Suppressor macrophage treated with lipopolysaccharide for 4 hours (primary cell): ENCODE results near the gene ASAP3.

Experiments used
- DNase-seq: peaks from one replicate; pipeline ENCODE4 v3.0.0-alpha.2; 2020

The ASAP3 gene

DNA sequence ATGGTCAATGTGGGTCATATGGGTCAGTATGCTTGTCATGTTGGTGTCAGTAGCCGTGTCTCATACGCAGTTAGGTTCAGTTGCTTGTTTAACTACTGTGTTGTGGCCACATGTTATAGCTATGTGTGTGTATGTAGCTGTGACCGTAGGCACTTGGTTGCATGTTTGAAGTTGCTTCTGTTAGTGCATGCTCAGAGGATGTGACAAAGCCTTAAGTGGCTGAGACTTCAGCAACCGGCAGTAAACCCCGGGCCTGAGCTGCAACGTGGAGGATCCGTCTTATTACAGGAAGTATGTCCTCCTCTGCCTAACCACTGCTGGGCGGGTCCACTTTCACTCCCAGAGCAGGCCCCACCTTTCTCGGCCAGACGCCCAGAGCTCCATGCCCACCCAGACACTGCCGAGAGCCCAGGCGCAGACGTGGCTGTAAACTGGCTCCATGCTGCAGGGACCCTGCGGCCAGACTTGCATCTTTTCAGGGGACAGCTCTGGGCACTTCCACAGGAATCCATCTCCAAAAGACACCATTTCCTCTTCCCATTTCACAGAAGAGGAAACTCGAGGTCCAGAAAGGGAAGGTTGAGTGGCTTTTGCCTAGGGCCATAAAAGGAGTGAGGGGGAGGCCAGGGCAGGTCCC is 61.6 kb downstream of the ASAP3 start:
- DNase-seq: peak; percentile 72

DNA sequence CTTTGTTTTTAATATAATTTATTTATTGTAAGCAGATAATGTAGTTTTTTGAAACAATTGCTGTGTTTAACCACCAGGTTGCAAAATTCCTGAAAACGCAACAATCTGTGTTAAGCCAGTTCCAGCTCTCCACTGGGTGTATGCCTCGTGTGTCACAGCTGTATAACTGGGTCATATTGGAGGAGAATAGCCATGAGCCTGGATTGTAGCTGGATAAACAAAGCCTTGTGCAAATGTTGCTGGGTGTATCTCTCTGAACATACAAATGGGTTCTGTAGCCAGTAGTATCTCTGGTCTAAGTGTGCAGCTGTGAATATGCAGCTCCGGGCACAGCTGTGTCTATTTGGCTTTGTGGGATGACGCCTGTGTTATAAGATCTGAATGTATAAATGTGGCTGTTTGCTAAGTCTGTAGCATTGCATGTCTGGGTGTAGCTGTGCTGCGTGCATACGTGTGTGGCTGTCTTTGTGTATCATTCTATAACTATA is 62.2 kb downstream of the ASAP3 start:
- DNase-seq: no peak

DNA sequence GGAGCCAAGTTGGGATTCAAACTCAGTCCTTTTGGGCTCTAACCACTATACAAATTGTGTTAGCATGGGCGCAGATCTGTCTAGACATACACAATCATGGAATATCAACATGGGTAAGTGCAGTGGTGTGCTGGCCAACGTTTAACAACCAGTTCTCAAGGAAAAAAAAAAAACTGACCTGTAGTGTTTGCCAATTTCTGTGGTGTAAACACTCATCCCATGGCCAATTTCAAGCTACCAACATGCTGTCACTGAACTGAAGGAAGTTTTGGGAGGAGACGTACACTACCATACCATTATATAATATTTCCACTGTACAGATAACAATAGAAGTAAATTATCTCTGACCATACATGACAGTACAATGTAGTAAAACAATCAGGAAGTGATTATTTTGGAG is 62.6 kb downstream of the ASAP3 start:
- DNase-seq: no peak

DNA sequence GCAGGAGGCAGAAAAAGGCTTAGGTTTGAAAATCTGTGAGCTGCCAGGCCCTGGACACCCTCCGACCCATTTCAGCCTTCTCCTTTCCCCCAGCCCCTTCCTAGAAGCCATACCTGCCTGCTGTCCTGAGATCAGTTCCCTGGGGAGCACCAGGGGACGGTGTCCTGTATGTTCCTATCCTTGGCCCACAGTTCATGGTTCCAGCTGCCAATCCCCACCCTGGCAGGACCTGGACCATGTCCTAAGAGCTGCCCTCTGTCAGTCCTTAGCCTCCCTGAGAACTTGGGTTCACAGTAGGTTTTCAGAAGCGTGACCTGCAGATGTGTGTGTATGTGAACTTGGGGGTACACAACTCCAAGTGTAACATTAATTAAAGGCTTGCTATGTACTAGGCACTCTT is 63.2 kb downstream of the ASAP3 start:
- DNase-seq: no peak

DNA sequence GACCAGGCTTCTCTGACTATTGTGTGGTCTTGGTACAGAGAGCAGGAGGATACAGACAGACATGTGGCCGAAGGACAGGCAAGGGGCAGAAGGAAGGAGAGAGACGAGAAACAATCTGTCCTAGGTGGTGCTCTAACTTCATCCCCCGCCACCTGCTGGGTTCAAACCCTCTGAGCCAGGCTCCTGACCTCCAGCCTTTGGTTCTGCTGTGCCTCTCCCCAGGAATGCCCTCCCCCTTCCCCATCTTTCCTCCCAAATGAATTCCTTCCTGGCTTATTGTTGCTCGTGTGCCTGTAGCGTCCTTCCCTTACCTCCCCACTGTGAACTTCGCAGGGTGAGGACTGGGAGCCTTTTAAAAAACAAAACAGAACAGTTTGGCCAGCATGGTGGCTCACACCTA is 64.8 kb downstream of the ASAP3 start:
- DNase-seq: no peak

DNA sequence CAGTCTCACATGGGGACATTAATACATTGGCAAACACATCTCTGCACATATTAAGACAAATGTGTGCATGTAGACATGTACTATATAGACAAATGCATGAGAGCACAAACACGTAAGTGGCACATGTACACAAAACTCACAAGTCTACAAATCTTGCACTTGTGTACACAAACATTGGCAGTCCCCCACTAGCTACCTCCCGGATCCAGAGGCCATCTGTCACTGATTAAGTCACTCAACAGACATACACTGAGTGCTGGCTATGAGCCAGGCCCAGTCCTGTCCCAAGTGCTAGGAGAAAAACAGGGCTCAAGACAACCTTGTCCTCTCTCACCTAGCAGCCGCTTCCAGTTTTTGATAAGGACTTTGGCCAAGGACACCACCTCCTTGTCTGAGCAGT is 66.4 kb downstream of the ASAP3 start:
- no peak for DNase-seq

DNA sequence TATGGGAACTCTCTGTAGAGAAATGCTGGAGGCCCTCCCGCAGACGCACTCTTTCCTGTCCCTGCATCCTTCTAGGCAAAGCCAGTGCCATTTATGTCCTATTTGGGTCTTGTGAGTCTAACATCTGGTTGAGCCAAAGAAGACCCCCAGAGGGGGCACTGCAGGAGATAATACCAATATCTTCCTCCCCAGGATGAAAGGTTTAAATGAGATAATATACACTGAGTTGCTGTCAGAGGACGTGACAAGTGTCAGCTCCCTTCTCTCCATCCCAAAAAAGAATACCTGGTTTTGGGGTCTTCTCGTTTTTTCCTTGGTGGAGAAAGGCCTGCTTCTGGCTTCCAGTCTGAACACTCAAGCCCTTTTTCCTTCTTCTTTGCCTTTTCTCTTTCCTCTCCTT is 67.0 kb downstream of the ASAP3 start:
- no peak for DNase-seq

DNA sequence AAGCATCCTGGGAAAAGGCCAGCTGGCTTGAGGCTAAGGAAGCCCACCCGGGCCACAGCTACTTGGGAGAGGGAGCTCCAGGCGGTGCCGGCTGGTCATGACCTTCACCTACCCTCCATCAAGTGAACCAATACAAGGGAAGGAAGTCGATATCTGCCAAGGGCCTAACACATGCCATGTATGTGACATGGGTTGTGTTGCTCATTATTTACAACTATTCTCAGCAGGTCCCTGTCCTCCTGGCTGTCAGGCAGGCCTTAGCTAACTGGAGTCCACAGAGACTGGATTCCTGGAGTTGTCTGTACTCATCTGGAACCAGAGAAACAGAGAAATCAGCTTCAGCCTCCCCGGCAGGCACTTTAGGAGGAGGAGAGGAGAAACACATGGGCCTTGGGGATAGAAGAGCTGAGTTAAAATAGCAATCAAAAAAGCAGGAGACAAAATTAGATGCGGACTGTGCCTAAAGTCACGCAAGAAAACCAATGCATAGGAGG is 75.1 kb downstream of the ASAP3 start:
- DNase-seq: no peak

DNA sequence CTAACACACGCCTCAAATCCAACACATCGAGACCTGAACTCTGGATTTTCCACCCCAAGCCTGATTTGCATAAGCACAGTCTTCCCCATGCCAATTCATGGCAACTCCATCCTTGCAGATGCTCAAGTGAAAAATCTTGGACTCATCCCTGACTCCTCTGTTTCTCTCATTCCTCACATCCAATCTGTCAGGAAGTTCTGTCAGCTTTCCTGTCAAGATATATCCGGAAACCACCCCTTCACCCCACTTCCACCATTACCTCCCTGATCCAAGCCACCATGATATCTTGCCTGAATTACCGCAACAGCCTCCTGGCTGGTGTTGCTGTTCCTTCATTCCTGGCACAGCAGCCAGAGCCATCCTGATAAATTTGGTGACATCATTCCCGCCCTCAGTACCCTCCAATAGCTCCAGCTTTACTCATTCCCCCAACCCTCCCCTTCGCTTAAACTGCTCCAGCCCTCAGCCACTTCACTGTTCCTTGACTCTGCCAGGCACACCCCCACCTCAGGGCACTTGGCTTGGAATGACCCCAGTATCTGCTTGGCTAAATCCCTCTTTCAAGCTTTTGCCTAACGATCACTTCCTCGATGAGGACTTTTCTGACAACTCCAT is 76.9 kb downstream of the ASAP3 start:
- DNase-seq: no peak

DNA sequence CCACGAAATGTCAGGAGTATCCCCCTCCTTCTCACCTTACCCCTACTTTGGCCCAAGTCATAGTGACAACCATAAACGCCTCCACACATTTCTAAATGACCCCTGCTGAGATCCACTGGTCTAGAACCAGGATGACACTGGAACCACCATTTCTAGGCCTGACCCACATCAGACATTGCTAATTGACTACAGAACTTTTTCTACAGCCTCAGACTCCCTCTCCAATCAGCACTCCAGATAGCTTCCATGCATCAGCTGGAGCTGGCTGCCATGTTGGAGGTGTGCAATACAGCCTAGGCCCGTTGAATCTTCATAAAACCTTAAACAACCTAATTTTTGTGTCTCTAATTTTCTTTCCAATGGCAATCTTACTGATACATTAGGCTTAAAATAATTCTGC is 78.0 kb downstream of the ASAP3 start:
- no peak for DNase-seq

DNA sequence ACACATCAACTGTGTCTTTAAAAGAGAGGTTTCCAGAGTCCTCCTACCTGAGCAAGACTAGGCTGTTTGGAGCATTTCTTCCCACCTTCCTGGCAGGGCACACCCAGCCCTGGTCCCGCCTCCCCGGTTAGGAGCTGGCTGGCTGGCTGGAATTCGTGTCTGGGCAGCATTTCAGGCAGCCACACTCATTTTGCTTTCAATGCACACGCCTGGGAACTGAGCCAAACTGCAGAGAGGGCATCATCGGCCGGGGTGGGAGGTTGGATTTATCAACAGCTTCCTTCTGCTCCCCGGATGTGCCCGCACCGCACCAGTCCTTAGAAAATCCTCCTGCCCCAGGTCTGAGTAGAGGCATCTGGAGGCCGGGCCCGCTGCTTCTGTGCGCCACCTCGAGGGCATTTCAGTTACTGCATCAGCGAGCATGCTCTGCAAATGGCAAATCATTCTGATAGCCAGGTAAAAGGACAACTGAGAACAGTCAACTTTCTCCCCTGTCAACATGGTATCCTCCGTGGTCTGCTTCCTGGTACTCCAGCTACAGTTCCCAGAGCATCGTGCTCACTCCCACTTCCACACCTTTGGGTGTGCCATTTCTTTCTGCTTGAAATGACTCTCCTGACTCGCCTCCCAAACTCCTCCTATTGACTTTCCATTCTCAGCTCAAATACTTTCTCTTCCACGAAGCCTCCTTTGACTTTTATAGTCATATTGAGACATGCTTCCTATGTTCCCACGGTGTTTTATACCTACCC is 80.1 kb downstream of the ASAP3 start:
- DNase-seq: peak; percentile 87

DNA sequence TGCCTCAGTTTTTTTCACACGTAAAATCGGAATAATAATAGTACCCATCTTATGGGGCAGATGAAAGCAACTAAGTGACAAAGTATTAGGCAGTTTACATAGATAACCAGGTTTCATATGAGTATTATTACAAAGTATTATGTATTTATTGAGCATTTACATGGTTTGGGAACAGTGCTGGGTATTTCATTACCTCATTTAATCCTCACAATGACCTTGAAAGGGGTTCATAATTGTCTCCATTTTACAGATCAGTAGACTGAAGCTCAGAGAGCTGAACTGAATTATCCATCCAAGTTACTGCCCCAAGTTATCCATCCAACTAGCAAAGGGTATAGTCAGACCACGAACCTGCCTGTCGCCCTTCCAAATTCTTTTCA is 80.6 kb downstream of the ASAP3 start:
- DNase-seq: no peak

DNA sequence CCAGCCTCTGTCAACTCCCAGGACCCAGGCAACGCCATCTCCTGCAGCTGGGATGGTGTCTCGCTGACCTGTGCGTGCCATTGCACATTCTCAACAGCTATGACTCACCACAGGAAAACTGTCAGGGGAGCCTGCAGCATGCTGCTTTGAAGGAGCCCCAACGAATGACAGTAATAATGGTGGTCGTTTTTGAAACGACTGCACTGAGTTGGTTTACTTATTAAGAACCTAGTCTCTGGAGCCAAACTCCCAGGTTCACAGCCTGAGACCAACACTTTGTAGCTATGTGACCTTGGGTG is 81.0 kb downstream of the ASAP3 start:
- DNase-seq: peak; percentile 31

DNA sequence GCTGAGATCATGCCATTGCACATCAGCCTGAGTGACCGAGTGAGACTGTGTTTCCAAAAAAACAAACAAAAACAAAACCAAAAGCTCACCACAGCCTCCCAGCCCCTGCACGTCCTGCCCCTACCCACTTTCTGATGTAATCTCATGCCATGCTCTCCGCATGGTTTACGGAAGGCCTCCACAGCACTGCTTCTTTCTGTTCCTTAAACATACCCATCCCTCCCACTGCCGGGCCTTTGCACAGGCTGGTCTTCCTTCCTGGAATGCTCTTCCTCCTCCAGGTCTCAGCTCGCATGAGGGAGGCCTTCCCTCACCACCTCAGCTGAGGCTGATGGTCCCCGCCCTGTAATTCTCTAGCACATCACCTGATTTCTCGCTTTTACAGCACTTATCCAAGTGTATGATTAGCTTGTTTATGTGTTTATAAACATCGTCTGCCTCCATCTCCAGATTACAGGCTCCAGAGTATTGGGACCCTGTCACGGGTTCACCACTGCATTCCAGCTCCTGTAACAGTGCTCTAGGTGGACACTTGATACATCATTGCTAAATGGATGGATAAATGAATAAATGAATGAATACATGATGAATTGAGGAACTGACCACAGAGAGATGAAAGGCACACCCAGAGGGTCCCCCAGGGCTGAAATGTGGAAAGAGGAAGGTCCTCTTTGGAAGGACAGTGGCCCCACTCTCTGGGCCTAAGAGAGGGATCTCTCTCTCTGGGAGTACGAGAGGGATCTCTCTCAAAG is 81.5 kb downstream of the ASAP3 start:
- DNase-seq: peak; percentile 97

DNA sequence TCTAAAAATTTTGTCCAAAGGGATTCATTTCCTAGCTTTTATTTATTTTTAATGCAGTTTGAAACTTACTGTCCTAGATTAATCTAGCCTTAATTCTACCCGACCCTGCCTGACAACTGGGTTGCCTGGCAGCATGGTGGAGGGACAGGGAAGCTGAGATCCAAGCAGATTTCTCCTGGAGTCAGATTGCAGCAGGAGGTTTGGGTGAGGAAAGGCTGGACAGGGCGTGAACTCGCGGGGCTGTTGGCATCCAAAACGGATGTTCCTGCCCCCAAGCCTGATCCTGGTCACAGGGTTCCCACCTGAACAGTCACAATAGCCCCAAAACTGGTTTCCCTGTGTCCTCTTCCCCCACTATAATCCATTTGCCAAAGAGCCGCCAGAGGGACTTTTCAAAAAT is 82.7 kb downstream of the ASAP3 start:
- DNase-seq: no peak

DNA sequence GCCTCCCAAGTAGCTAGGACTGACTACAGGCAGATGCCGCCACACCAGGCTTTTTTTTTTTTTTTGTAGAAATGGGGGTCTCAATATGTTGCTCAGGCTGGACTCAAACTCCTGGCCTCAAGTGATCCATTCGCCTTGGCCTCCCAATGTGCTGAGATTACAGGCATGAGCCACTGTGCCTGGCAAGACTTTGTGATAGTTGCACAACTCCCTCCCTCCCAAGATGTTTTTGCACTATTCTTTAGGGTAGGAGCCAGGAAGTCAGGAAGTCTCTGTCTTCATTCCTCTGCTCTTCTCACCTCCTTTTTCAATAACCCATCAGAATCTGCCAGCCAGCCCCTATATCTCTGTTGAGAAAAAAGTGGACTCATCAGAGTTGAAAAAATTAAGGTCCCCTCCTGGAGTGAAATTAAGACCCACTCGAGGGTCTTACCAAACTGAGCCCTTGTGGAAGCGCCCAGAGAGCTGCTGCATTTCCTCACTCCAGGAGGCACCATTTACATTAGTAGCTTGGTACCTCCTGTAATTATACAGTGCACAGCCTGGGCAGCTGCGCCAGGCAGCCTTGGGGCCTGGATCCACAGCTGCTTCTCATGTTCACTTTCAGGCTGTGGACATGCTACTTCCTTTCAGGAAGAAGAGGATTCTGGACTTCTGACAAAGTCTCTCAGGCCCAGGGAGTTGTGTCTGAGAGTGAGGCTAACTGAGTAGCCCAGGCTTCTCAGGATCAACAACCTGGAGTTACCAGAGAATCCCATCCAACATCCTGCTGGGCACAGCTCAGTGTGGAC is 83.5 kb downstream of the ASAP3 start:
- no peak for DNase-seq

DNA sequence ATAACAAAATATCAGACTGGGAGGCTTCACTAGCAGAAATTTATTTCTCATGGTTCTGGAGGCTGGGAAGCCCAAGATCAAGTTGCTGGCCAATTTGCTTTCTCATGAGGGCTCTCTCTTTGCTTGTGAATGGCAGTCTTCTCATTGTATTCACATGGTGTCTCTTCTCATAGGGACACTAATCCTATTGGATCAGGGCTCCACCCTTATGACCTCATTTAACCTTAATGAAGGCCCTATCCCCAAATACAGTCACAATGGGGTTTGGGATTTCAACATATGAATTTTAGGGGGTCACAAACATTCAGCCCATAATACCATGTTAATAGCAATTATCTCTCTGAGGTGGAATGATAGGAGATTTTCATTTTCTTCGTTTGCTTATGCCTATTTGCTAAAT is 84.8 kb downstream of the ASAP3 start:
- DNase-seq: no peak

DNA sequence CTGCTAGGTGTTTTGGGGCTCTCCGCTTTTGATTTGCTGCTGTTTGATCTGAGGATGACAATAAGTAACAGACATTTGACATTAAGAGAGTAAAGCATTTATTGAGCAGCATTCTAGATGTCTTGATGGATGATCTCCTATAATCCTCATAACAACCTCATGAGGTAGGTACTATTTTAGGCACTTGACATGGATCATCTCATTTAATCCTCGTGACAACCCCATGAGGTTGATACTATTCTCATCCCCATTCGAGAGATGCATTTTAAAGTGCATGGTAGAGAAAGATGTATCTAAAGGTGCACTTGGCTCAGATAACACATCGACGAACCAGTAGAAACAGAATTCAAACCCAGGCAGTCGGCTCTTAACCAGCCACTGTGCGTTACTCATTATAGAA is 86.1 kb downstream of the ASAP3 start:
- DNase-seq: no peak

DNA sequence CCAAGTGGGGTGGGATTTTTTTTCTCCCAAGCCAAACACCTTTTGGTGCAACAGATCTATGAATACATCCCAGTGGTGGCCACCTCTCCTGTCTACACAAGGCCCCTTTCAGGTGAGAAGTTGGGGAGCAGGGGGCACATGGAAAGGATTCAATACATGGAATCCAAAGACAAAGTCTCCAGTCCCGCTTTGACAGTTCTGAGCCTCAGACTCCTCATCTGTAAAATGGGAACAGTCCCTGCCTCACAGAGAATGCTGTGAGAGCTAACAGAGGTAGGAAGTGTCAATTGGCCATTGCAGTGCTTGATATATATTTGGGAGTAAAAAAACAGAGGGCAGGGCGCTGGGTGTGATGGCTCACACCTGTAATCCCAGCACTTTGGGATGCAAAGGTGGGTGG is 87.6 kb downstream of the ASAP3 start:
- DNase-seq: no peak

DNA sequence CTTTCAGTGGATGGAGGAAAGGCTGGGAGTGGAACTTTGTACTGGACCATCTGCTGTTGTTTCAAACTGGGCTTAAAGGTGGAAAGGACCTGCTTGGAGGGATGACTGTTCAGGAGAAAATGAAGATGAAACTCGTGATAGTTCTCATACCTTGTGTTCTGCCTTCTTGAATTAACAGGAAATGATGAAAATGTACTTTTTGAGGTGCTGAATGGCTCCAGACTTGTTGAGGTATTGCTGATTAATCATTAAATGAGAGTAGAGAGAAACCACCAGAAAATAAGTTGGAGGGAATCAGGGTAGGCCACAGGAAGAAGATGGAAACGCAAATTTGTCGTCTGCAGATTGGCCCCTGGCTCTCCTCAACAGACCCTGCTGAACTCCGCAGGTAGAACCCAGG is 88.1 kb downstream of the ASAP3 start:
- no peak for DNase-seq

DNA sequence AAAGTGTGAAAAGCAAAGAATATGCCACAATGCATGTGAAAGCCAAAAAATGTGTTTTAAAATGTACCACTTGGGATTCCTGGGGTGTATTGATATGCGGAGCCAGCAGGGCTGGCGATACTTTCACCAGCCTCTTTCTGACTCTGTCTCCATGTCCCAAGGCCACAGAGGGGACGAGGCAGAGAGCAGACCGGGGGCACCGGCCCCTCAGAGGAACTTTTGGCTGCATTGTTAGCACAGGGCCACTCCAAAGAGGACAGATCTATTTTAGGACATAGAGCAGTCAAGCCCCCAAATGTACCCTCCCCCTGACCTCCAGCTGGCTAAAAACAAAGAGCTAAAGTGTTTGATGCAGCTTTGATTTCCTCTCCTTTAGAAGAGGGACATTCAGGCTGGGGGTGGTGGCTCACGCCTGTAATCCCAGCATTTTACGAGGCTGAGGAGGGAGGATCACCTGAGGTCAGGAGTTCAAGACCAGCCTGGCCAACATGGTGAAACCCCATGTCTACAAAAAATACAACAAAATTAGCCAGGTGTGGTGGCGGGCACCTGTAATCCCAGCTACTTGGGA is 88.7 kb downstream of the ASAP3 start:
- DNase-seq: no peak

DNA sequence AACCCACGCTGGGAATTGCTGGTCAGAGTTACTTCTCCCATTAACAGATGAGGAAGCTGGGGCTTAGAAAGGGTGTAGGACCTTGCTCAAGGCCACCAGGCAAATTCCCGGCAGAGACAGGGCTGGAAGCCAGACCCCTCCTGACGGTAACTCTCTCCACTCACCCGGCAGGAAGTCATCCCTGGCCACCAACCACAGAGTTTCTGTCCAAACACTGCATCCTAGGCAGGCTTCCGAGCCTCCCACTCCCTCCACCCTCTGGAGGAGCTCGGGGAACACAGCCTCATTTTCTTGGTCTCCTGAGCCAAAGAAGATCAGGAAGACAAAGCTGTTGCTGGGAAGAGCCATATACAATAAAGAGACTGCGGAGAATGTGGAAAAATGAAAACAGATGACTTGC is 89.3 kb downstream of the ASAP3 start:
- DNase-seq: peak; percentile 38

DNA sequence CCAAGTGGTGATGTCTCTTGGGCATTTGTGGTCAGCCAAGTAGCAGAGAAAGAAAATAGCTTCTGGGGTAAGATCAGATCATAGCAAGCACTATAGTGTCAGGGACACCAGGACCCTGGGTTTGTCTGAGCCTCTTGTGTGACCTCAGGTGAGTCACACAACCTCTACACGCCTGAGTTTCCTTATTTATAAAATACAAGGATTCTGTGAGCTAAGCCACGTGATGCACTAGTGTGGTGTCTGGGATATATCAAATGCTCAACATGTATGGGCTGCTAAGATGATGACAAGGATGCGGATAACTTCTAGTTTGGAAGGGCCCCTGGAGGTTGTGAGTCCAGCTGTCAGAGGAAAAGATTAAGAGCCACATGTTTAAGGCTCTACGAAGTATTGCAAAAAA is 89.8 kb downstream of the ASAP3 start:
- no peak for DNase-seq
